GM12878 (cell line): ENCODE data around the gene ZNF592.

ENCODE experiments used
- CEBPB ChIP-seq, 2 experiments: fragments of 150-350 bp in 1 of 2; IDR thresholded peaks; 2 replicates each; pipeline ENCODE4 v1.6.1; 2012 to 2014; ENCODE audit warnings: low read depth in 2 of 2, low read length in 2 of 2, borderline replicate concordance in 1 of 2, inconsistent platforms in 1 of 2
- EGR1 ChIP-seq, 2 experiments: IDR thresholded peaks; 1 replicate in 1 of 2; 2 replicates in 1 of 2; pipeline ENCODE4 v1.6.1; 2011 to 2012; ENCODE audit warnings: low read depth in 2 of 2, low read length in 2 of 2, borderline replicate concordance in 1 of 2, mild to moderate bottlenecking in 1 of 2, moderate library complexity in 1 of 2
- HDAC6 ChIP-seq: fragments of 200-600 bp; sonication (generic); IDR thresholded peaks from one replicate; pipeline ENCODE4 v1.8.0; 2017; ENCODE audit warnings: antibody characterized with exemption; ENCODE audit not compliant: unreplicated experiment
- POLR2A ChIP-seq: IDR thresholded peaks from 2 replicates; pipeline ENCODE4 v1.6.1; 2011; ENCODE audit warnings: low read depth, mild to moderate bottlenecking, low read length
- ZNF217 ChIP-seq: fragments of 450-650 bp; IDR thresholded peaks from 2 replicates; pipeline ENCODE4 v1.6.1; 2017; ENCODE audit warnings: antibody characterized with exemption, mild to moderate bottlenecking
- TF ChIP-seq, protein P1 (sequence below), 3 experiments: IDR thresholded peaks in 2 of 3; conservative IDR thresholded peaks in 1 of 3; 2 replicates each; pipeline ENCODE4 v1.5.1; 2011; ENCODE audit warnings: low read depth in 3 of 3, low read length in 3 of 3, mild to moderate bottlenecking in 3 of 3, control low read depth in 2 of 3, moderate library complexity in 2 of 3, inconsistent platforms in 1 of 3, mixed read lengths in 1 of 3; ENCODE audit not compliant: control insufficient read depth in 2 of 3, insufficient read depth in 1 of 3; ENCODE audit errors: extremely low read depth in 1 of 3

- no peak for TF ChIP-seq ZNF217
- no peak for TF ChIP-seq POLR2A
- no peak for TF ChIP-seq HDAC6
- no peak for TF ChIP-seq EGR1 (IDR thresholded peaks at IDR 0.05; ENCODE audit: borderline replicate concordance in 1 of 2, low read depth in 2 of 2, low read length in 2 of 2)
- TF ChIP-seq, protein P1, sequence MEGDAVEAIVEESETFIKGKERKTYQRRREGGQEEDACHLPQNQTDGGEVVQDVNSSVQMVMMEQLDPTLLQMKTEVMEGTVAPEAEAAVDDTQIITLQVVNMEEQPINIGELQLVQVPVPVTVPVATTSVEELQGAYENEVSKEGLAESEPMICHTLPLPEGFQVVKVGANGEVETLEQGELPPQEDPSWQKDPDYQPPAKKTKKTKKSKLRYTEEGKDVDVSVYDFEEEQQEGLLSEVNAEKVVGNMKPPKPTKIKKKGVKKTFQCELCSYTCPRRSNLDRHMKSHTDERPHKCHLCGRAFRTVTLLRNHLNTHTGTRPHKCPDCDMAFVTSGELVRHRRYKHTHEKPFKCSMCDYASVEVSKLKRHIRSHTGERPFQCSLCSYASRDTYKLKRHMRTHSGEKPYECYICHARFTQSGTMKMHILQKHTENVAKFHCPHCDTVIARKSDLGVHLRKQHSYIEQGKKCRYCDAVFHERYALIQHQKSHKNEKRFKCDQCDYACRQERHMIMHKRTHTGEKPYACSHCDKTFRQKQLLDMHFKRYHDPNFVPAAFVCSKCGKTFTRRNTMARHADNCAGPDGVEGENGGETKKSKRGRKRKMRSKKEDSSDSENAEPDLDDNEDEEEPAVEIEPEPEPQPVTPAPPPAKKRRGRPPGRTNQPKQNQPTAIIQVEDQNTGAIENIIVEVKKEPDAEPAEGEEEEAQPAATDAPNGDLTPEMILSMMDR (IDR thresholded peaks at IDR 0.05 in 2 of 3, conservative IDR thresholded peaks at IDR 0.05 in 1 of 3; ENCODE audit: control insufficient read depth in 2 of 3, extremely low read depth in 1 of 3, insufficient read depth in 1 of 3, low read depth in 3 of 3, low read length in 3 of 3): no peak
- no peak for TF ChIP-seq CEBPB (IDR thresholded peaks at IDR 0.05; ENCODE audit: borderline replicate concordance in 1 of 2, low read depth in 2 of 2, low read length in 2 of 2)
These were observed 61.9 kb downstream of the ZNF592 start for GRCh38 chr15:84810073-84810840.
